GM18909 (cell line): Measurements from ENCODE around the gene MAST4.

Experiments used
- ATAC-seq: cut with Tn5 transposase; IDR thresholded peaks from one replicate; pipeline ENCODE4 v1.9.1; 2021; ENCODE audit warnings: mild to moderate bottlenecking; ENCODE audit not compliant: unreplicated experiment, poor library complexity

Gene MAST4

GRCh38 chr5:66931651-66932050 is 335.5 kb downstream of the MAST4 start:
- no peak for ATAC-seq

- ATAC-seq, result no peak
Measured at GRCh38 chr5:66932457-66932856, 336.3 kb downstream of the MAST4 start.

GRCh38 chr5:66933066-66933465 is 336.9 kb downstream of the MAST4 start:
- no peak for ATAC-seq

GRCh38 chr5:66939094-66939493 is 342.9 kb downstream of the MAST4 start:
- no peak for ATAC-seq

GRCh38 chr5:66945389-66946349 is 349.5 kb downstream of the MAST4 start:
- ATAC-seq, result peak; percentile 96

GRCh38 chr5:66947458-66947857 is 351.3 kb downstream of the MAST4 start:
- no peak for ATAC-seq

GRCh38 chr5:66949066-66949465 is 352.9 kb downstream of the MAST4 start:
- no peak for ATAC-seq

GRCh38 chr5:66952153-66952552 is 356.0 kb downstream of the MAST4 start:
- no peak for ATAC-seq

- no peak for ATAC-seq
Measured at GRCh38 chr5:66956439-66956838, 360.2 kb downstream of the MAST4 start.

GRCh38 chr5:66958201-66958979 is 362.2 kb downstream of the MAST4 start:
- ATAC-seq, result no peak

- ATAC-seq, result no peak
Measured at GRCh38 chr5:66958980-66959641, 362.9 kb downstream of the MAST4 start.

- no peak for ATAC-seq
Measured at GRCh38 chr5:66959653-66960052, 363.5 kb downstream of the MAST4 start.

- no peak for ATAC-seq
Measured at GRCh38 chr5:66960369-66961137, 364.4 kb downstream of the MAST4 start.

- ATAC-seq, result no peak
Measured at GRCh38 chr5:66963559-66963971, 367.4 kb downstream of the MAST4 start.

- ATAC-seq, result no peak
Measured at GRCh38 chr5:66966439-66966838, 370.2 kb downstream of the MAST4 start.

- ATAC-seq, result no peak
Measured at GRCh38 chr5:66967102-66967501, 370.9 kb downstream of the MAST4 start.

GRCh38 chr5:66967826-66968262 is 371.7 kb downstream of the MAST4 start:
- ATAC-seq, result no peak

- ATAC-seq, result no peak
Measured at GRCh38 chr5:66969484-66969883, 373.3 kb downstream of the MAST4 start.

- ATAC-seq, result no peak
Measured at GRCh38 chr5:66969963-66970362, 373.8 kb downstream of the MAST4 start.

GRCh38 chr5:66972004-66972403 is 375.8 kb downstream of the MAST4 start:
- ATAC-seq, result no peak
